A549 (cell line): ENCODE data around the gene RIT1. TPM values are rescaled to one million over a fixed set of nuclear protein-coding genes. Genes with fewer than 3 reads are reported as not detected.

ENCODE experiments used
- ATAC-seq, 2 experiments: fragments of 200-7000 bp in 1 of 2; fragments of >200 bp in 1 of 2; cut with Nextera tagmentation in 1 of 2; cut with Tn5 transposase in 1 of 2; 3 replicates each; pipeline versions ENCODE4 v1.8.0 to v1.9.1; 2018 to 2020; ENCODE audit warnings: mild to moderate bottlenecking in 1 of 2, moderate library complexity in 1 of 2
- CTCF ChIA-PET: fragments of 300-600 bp; sonication (Branson Sonifier 250); formaldehyde crosslinking; extraction: SDS; loops from one replicate; lab custom pipeline; 2021; ENCODE audit warnings: antibody characterized with exemption, inconsistent platforms; lab: Yijun Ruan, JAX
- POLR2A ChIA-PET: fragments of 350-600 bp; formaldehyde crosslinking; extraction: SDS; loops from one replicate; lab custom pipeline; 2021; ENCODE audit warnings: antibody characterized with exemption, inconsistent platforms; lab: Yijun Ruan, JAX
- DNase-seq, 2 experiments: peaks; one replicate each; pipeline versions ENCODE4 v3.0.0 to v3.0.0-alpha.2; 2011 to 2016; ENCODE audit warnings: low read depth in 1 of 2, low spot score in 1 of 2
- FAIRE-seq: peaks from 2 replicates; lab custom pipeline; 2011; peaks lifted over from hg19 to GRCh38; lab: Jason Lieb, UNC
- H3K27ac ChIP-seq, 2 experiments: fragments of >200 bp; sonication (Bioruptor Twin); formaldehyde crosslinking; 3 replicates each; pipeline ENCODE4 v1.5.1; 2016 to 2017
- H3K4me1 ChIP-seq: fragments of >200 bp; sonication (Bioruptor Twin); formaldehyde crosslinking; 3 replicates; pipeline ENCODE4 v1.6.1; 2016
- H3K4me2 ChIP-seq: fragments of >200 bp; sonication (Bioruptor Twin); formaldehyde crosslinking; 3 replicates; pipeline ENCODE4 v1.6.1; 2016
- H3K4me3 ChIP-seq: fragments of >200 bp; sonication (Bioruptor Twin); formaldehyde crosslinking; 3 replicates; pipeline ENCODE4 v1.5.1; 2016
- H3K9me3 ChIP-seq: fragments of >200 bp; sonication (Bioruptor Twin); formaldehyde crosslinking; 3 replicates; pipeline ENCODE4 v1.6.1; 2016
- BCL3 ChIP-seq: fragments of >200 bp; sonication (Bioruptor Twin); formaldehyde crosslinking; IDR thresholded peaks from 3 replicates; pipeline ENCODE4 v1.6.1; 2016
- BHLHE40 ChIP-seq: IDR thresholded peaks from 2 replicates; pipeline ENCODE4 v1.6.1; 2012; ENCODE audit warnings: low read depth, low read length, inconsistent platforms
- CHD2 ChIP-seq: fragments of 150-350 bp; IDR thresholded peaks from 2 replicates; pipeline ENCODE4 v1.6.1; 2014; ENCODE audit warnings: low read length; ENCODE audit not compliant: partially characterized antibody
- CHD4 ChIP-seq: fragments of 200-600 bp; sonication (generic); IDR thresholded peaks from 2 replicates; pipeline ENCODE4 v1.6.1; 2016; ENCODE audit warnings: antibody characterized with exemption, mild to moderate bottlenecking, borderline replicate concordance
- EHMT2 ChIP-seq: fragments of 200-600 bp; sonication (generic); IDR thresholded peaks from 2 replicates; pipeline ENCODE4 v1.6.1; 2016; ENCODE audit warnings: antibody characterized with exemption, low read depth, mild to moderate bottlenecking, moderate library complexity
- EP300 ChIP-seq, 2 experiments: fragments of >200 bp; sonication (Bioruptor Twin); formaldehyde crosslinking; IDR thresholded peaks; 2 replicates in 1 of 2; 3 replicates in 1 of 2; pipeline ENCODE4 v1.6.1; 2016 to 2017
- FOSB ChIP-seq: fragments of 250-450 bp; sonication (Bioruptor Pico); IDR thresholded peaks from 2 replicates; pipeline ENCODE4 v1.5.0; 2020; ENCODE audit warnings: mild to moderate bottlenecking, moderate library complexity
- FOXS1 ChIP-seq: fragments of 250-450 bp; sonication (Bioruptor Pico); IDR thresholded peaks from 2 replicates; pipeline ENCODE4 v1.5.0; 2020; ENCODE audit warnings: mild to moderate bottlenecking, moderate library complexity
- GATA3 ChIP-seq: IDR thresholded peaks from 2 replicates; pipeline ENCODE4 v1.6.1; 2012; ENCODE audit warnings: borderline replicate concordance
- HDAC2 ChIP-seq: fragments of 200-600 bp; sonication (generic); IDR thresholded peaks from 2 replicates; pipeline ENCODE4 v1.6.1; 2016
- HEYL ChIP-seq: fragments of 250-450 bp; sonication (Bioruptor Pico); IDR thresholded peaks from 2 replicates; pipeline ENCODE4 v1.8.0; 2021; ENCODE audit warnings: mild to moderate bottlenecking, moderate library complexity
- HOXA7 ChIP-seq: fragments of 250-450 bp; sonication (Bioruptor Pico); IDR thresholded peaks from 2 replicates; pipeline ENCODE4 v1.5.0; 2020; ENCODE audit warnings: mild to moderate bottlenecking, moderate library complexity
- KDM5A ChIP-seq: fragments of 200-600 bp; sonication (generic); IDR thresholded peaks from 2 replicates; pipeline ENCODE4 v1.6.1; 2016; ENCODE audit warnings: antibody characterized with exemption, mild to moderate bottlenecking
- MAFK ChIP-seq: fragments of 450-650 bp; IDR thresholded peaks from 2 replicates; pipeline ENCODE4 v1.6.1; 2014; ENCODE audit not compliant: partially characterized antibody
- NFE2L2 ChIP-seq: fragments of 150-350 bp; conservative IDR thresholded peaks from 2 replicates; pipeline ENCODE4 v1.6.1; 2014; ENCODE audit warnings: low read length
- NR3C1 ChIP-seq: fragments of >200 bp; sonication (Bioruptor Twin); formaldehyde crosslinking; IDR thresholded peaks from 3 replicates; pipeline ENCODE4 v1.6.1; 2017
- PHF8 ChIP-seq: fragments of 200-600 bp; sonication (generic); IDR thresholded peaks from 2 replicates; pipeline ENCODE4 v1.6.1; 2016; ENCODE audit warnings: low read depth, mild to moderate bottlenecking, antibody characterized with exemption, moderate library complexity, borderline replicate concordance
- POLR2AphosphoS2 ChIP-seq: conservative IDR thresholded peaks from 2 replicates; pipeline ENCODE4 v1.6.1; 2012; ENCODE audit warnings: low read length, improper control_type of control experiment, inconsistent platforms
- RAD21 ChIP-seq, 2 experiments: fragments of >200 bp in 1 of 2; sonication (Bioruptor Twin) in 1 of 2; formaldehyde crosslinking in 1 of 2; IDR thresholded peaks in 1 of 2; conservative IDR thresholded peaks in 1 of 2; 2 replicates in 1 of 2; 3 replicates in 1 of 2; pipeline ENCODE4 v1.6.1; 2012 to 2018; ENCODE audit warnings: inconsistent platforms in 1 of 2
- RARB ChIP-seq: fragments of 250-450 bp; sonication (Bioruptor Pico); IDR thresholded peaks from 2 replicates; pipeline ENCODE4 v1.8.0; 2021; ENCODE audit warnings: mild to moderate bottlenecking, moderate library complexity
- SREBF2 ChIP-seq: fragments of 450-650 bp; IDR thresholded peaks from 2 replicates; pipeline ENCODE4 v1.6.1; 2014; ENCODE audit warnings: mild to moderate bottlenecking, moderate library complexity
- TFCP2L1 ChIP-seq: fragments of 250-450 bp; sonication (Bioruptor Pico); IDR thresholded peaks from 2 replicates; pipeline ENCODE4 v1.5.0; 2021; ENCODE audit warnings: mild to moderate bottlenecking
- ZFP36 ChIP-seq: fragments of 450-650 bp; IDR thresholded peaks from 2 replicates; pipeline ENCODE4 v1.6.1; 2014; ENCODE audit warnings: borderline replicate concordance; ENCODE audit not compliant: partially characterized antibody
- WGBS: methylation state at CpG from one replicate; pipeline ENCODE4 v1.1.6; 2017; ENCODE audit errors: missing lambda C conversion rate; 5-methylcytosine and 5-hydroxymethylcytosine counted together
- polyA plus RNA-seq, 4 experiments: library from polyadenylated mRNA; depleted of rRNA in 3 of 4; stranded (reverse); fragments of >200 nt; fragmentation: RNase III in 1 of 4; extraction: RNeasy Plus Mini Kit Qiagen cat#74134 plus additional on column Dnase treatment in 1 of 4; gene quantifications; 2 replicates in 3 of 4; 3 replicates in 1 of 4; pipeline ENCODE4 v1.2.3, GENCODE V29; 2011 to 2017
- TF ChIP-seq, protein P1 (sequence below): IDR thresholded peaks from 2 replicates; pipeline ENCODE4 v1.6.1; 2012
- TF ChIP-seq, protein P2 (sequence below): fragments of 450-650 bp; IDR thresholded peaks from 2 replicates; pipeline ENCODE4 v1.6.1; 2014; ENCODE audit warnings: antibody characterized with exemption
- TF ChIP-seq, protein P3 (sequence below): fragments of >200 bp; sonication (Bioruptor Twin); formaldehyde crosslinking; IDR thresholded peaks from 3 replicates; pipeline ENCODE4 v1.5.1; 2016
- TF ChIP-seq, protein P4 (sequence below): fragments of >200 bp; sonication (Bioruptor Twin); formaldehyde crosslinking; IDR thresholded peaks from 2 replicates; pipeline ENCODE4 v1.6.1; 2016

RIT1 gene
- polyA plus RNA-seq, 2 of the 4 experiments (the other 2 are of a cell fraction): 23.6 to 51.9 TPM

GRCh38 chr1:155960081-155960745 is 49.1 kb upstream of the RIT1 start:
- 84% methylated on average over 3 of the region's 3 CpGs for WGBS
- H3K4me2 ChIP-seq: peak overlapping the region; percentile 66
- peaks cover 39% of the 10 kb centered on the region for H3K4me1 ChIP-seq
- no peak for ATAC-seq
- TF ChIP-seq, protein P1, sequence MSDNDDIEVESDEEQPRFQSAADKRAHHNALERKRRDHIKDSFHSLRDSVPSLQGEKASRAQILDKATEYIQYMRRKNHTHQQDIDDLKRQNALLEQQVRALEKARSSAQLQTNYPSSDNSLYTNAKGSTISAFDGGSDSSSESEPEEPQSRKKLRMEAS: no peak
- TF ChIP-seq HEYL (CRISPR knock-in tag): no peak
- TF ChIP-seq PHF8: no peak
- TF ChIP-seq EP300 (IDR thresholded peaks at IDR 0.05): no peak
- no peak for TF ChIP-seq NFE2L2
- no peak for TF ChIP-seq HOXA7
- TF ChIP-seq POLR2AphosphoS2: no peak
- no peak for TF ChIP-seq BCL3
- no peak for TF ChIP-seq CHD2
- TF ChIP-seq, protein P2, sequence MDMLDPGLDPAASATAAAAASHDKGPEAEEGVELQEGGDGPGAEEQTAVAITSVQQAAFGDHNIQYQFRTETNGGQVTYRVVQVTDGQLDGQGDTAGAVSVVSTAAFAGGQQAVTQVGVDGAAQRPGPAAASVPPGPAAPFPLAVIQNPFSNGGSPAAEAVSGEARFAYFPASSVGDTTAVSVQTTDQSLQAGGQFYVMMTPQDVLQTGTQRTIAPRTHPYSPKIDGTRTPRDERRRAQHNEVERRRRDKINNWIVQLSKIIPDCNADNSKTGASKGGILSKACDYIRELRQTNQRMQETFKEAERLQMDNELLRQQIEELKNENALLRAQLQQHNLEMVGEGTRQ: no peak
- TF ChIP-seq, protein P3, sequence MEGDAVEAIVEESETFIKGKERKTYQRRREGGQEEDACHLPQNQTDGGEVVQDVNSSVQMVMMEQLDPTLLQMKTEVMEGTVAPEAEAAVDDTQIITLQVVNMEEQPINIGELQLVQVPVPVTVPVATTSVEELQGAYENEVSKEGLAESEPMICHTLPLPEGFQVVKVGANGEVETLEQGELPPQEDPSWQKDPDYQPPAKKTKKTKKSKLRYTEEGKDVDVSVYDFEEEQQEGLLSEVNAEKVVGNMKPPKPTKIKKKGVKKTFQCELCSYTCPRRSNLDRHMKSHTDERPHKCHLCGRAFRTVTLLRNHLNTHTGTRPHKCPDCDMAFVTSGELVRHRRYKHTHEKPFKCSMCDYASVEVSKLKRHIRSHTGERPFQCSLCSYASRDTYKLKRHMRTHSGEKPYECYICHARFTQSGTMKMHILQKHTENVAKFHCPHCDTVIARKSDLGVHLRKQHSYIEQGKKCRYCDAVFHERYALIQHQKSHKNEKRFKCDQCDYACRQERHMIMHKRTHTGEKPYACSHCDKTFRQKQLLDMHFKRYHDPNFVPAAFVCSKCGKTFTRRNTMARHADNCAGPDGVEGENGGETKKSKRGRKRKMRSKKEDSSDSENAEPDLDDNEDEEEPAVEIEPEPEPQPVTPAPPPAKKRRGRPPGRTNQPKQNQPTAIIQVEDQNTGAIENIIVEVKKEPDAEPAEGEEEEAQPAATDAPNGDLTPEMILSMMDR: no peak
- TF ChIP-seq KDM5A: no peak
- no peak for TF ChIP-seq ZFP36
- no peaks in the 10 kb centered on the region for H3K9me3 ChIP-seq
- no peak for DNase-seq
- ChIA-PET POLR2A (interaction anchor here (1.5 kb wide), 1 partner anchor 15 kb away, joined by 3 read pairs; no protein-coding TSS in a partner anchor), CTCF (interaction anchor here (0.8 to 6.0 kb wide), 8 partner anchors 11 to 629 kb away, joined by 4 to 43 read pairs (median 12); partner anchors contain the start of genes ARHGEF2 and UBQLN4)
- H3K4me3 ChIP-seq: no peak overlapping the region
- H3K27ac ChIP-seq: peak overlapping the region; percentile 91 to 95
- FAIRE-seq: no peak

DNA sequence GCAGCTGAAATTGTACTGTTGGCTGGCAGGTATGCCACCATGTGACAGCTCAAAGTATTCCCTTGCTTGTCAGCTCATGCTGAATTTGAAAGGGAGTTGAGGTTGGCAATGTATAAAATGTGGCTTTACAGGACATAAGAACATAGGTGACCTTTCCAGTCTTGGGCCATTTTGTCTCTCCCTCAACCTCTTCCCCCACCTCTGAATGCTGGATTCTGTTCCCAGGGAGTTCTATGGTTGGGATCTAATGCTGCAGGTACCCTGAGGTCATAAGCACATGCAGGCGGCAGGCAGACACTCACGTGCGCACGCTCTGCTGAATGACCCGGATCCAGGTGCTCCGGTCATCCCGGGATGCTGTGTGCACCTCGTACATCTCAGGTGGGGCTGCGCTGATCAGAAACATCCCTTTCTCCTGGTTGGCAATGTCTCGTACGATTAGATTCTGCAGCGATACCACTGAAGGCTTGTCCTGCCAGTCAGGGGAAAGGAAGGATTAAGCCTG is 46.3 kb upstream of the RIT1 start:
- Histone ChIP-seq H3K9me3 (no peaks in the 10 kb centered on the region), H3K4me3 (no peak overlapping the region), H3K4me2 (no peak overlapping the region), H3K27ac (no peak overlapping the region), H3K4me1 (peaks cover 27% of the 10 kb centered on the region)
- FAIRE-seq (no peak), ATAC-seq (no peak), DNase-seq (no peak)
- POLR2A ChIA-PET: no interaction called here
- TF ChIP-seq PHF8 (no peak), FOXS1 (CRISPR knock-in tag) (no peak), RARB (CRISPR knock-in tag) (no peak), FOSB (no peak), HOXA7 (no peak), RAD21 (conservative IDR thresholded peaks at IDR 0.05 in 1 of 2, IDR thresholded peaks at IDR 0.05 in 1 of 2) (no peak), NFE2L2 (no peak), HDAC2 (no peak), CHD2 (no peak), EHMT2 (no peak), MAFK (no peak), SREBF2 (no peak), CHD4 (no peak), GATA3 (no peak), NR3C1 (no peak), POLR2AphosphoS2 (no peak), BHLHE40 (no peak), TFCP2L1 (no peak)
- TF ChIP-seq, protein P4, sequence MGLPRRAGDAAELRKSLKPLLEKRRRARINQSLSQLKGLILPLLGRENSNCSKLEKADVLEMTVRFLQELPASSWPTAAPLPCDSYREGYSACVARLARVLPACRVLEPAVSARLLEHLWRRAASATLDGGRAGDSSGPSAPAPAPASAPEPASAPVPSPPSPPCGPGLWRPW: no peak
- TF ChIP-seq, protein P1: no peak
- WGBS: 87% methylated on average over 12 of the region's 12 CpGs
- CTCF ChIA-PET: interaction anchor here (0.7 to 6.0 kb wide), 12 partner anchors 10 to 323 kb away, joined by 3 to 43 read pairs (median 5); partner anchors contain the start of genes ARHGEF2 and RAB25
